GM10248 (cell line): Measurements from ENCODE around the gene CCDC187.

Experiments used
- CTCF ChIA-PET: fragments of 300-600 bp; sonication (Branson Sonifier 250); formaldehyde crosslinking; extraction: SDS; loops from one replicate; lab custom pipeline; 2021; ENCODE audit warnings: antibody characterized with exemption; lab: Yijun Ruan, JAX
- POLR2A ChIA-PET: fragments of 350-650 bp; sonication (Branson Sonifier 250); formaldehyde crosslinking; extraction: SDS; loops from one replicate; lab custom pipeline; 2020; ENCODE audit warnings: antibody characterized with exemption; lab: Yijun Ruan, JAX
- DNase-seq: peaks from one replicate; pipeline ENCODE4 v3.0.0; 2012; ENCODE audit errors: extremely low spot score
- CTCF ChIP-seq: IDR thresholded peaks from 2 replicates; pipeline ENCODE4 v1.5.1; 2012; ENCODE audit warnings: mild to moderate bottlenecking, low read depth; ENCODE audit errors: extremely low read depth, missing control alignments, control extremely low read depth

Gene CCDC187

GRCh38 chr9:136200424-136200823, 103.5 kb downstream of the CCDC187 start:
- no peak for DNase-seq
- ChIA-PET CTCF (no interaction called here), POLR2A (no interaction called here)
- no peak for TF ChIP-seq CTCF
